NB4 (cell line): ENCODE measurements around the gene ARAF.
"Not testable (repeated sequence)": the region's sequence is repeated elsewhere in the genome, so short reads cannot be mapped to it uniquely, and the experiment has no call there.

Source experiments
- POLR2A ChIP-seq: IDR thresholded peaks from 2 replicates; pipeline ENCODE4 v1.6.1; 2011; ENCODE audit warnings: mild to moderate bottlenecking; ENCODE audit not compliant: insufficient read length; ENCODE audit errors: extremely low read depth
- TF ChIP-seq, protein P1 (sequence below): IDR thresholded peaks from one replicate; pipeline ENCODE4 v1.5.1; 2012; ENCODE audit warnings: low read depth, low read length
- TF ChIP-seq, protein P2 (sequence below): IDR thresholded peaks from 2 replicates; pipeline ENCODE4 v1.6.1; 2011; ENCODE audit warnings: low read depth, low read length

DNA sequence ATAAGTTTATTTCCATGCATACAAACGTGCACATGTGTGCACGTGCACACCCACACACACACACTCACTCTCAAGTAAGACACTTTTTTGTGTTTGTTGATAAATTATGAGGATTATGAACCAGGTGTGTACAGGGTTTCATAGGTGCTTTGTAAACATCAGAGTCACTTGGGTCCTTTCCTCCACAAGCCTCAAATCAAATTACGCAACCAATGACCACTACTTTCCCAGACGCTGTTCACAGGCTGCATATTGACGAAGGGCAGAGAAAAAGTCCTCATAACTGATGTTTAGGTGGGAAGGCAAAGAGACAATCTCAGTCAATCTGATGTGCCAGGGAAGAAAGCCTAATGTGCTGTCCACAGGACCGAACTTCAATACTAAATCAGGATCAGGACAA lies 48.6 kb upstream of the ARAF start:
- TF ChIP-seq, protein P1, sequence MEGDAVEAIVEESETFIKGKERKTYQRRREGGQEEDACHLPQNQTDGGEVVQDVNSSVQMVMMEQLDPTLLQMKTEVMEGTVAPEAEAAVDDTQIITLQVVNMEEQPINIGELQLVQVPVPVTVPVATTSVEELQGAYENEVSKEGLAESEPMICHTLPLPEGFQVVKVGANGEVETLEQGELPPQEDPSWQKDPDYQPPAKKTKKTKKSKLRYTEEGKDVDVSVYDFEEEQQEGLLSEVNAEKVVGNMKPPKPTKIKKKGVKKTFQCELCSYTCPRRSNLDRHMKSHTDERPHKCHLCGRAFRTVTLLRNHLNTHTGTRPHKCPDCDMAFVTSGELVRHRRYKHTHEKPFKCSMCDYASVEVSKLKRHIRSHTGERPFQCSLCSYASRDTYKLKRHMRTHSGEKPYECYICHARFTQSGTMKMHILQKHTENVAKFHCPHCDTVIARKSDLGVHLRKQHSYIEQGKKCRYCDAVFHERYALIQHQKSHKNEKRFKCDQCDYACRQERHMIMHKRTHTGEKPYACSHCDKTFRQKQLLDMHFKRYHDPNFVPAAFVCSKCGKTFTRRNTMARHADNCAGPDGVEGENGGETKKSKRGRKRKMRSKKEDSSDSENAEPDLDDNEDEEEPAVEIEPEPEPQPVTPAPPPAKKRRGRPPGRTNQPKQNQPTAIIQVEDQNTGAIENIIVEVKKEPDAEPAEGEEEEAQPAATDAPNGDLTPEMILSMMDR, result not testable (repeated sequence)
- not testable (repeated sequence) for TF ChIP-seq POLR2A
- TF ChIP-seq, protein P2, sequence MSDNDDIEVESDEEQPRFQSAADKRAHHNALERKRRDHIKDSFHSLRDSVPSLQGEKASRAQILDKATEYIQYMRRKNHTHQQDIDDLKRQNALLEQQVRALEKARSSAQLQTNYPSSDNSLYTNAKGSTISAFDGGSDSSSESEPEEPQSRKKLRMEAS, result not testable (repeated sequence)
